Smooth muscle cell (in vitro differentiated cells): Measurements from ENCODE around the gene AGR2. TPM values are rescaled to one million over a fixed set of nuclear protein-coding genes. Genes with fewer than 3 reads are reported as not detected.

Experiments used
- DNase-seq: peaks from one replicate; lab custom pipeline; 2025; ENCODE audit not compliant: unreplicated experiment; lab: John Stamatoyannopoulos, UW
- H2AFZ ChIP-seq: fragments of 200-600 bp; sonication (generic); 2 replicates; pipeline ENCODE4 v1.6.0; 2016; ENCODE audit warnings: antibody characterized with exemption, low read depth, mild to moderate bottlenecking
- H3F3A ChIP-seq: fragments of 200-600 bp; sonication (generic); 2 replicates; pipeline ENCODE4 v1.6.0; 2017; ENCODE audit warnings: antibody characterized with exemption, low read depth
- H3K27ac ChIP-seq: fragments of 200-600 bp; sonication (generic); 2 replicates; pipeline ENCODE4 v1.5.1; 2016; ENCODE audit warnings: low read depth, mild to moderate bottlenecking
- H3K27me3 ChIP-seq: fragments of 200-600 bp; sonication (generic); 2 replicates; pipeline ENCODE4 v1.6.1; 2016; ENCODE audit warnings: low read depth, mild to moderate bottlenecking
- H3K36me3 ChIP-seq: fragments of 200-600 bp; sonication (generic); 2 replicates; pipeline ENCODE4 v1.5.1; 2016; ENCODE audit warnings: low read depth
- H3K4me1 ChIP-seq: fragments of 200-600 bp; sonication (generic); 2 replicates; pipeline ENCODE4 v1.5.1; 2016; ENCODE audit warnings: low read depth
- H3K4me2 ChIP-seq: fragments of 200-600 bp; sonication (generic); 2 replicates; pipeline ENCODE4 v1.6.0; 2016; ENCODE audit warnings: mild to moderate bottlenecking
- H3K4me3 ChIP-seq: fragments of 200-600 bp; sonication (generic); 2 replicates; pipeline ENCODE4 v1.5.1; 2016; ENCODE audit warnings: mild to moderate bottlenecking
- H3K79me2 ChIP-seq: fragments of 200-600 bp; sonication (generic); 2 replicates; pipeline ENCODE4 v1.6.0; 2016; ENCODE audit warnings: low read depth, mild to moderate bottlenecking
- H3K9ac ChIP-seq: fragments of 200-600 bp; sonication (generic); 2 replicates; pipeline ENCODE4 v1.6.0; 2016; ENCODE audit warnings: low read depth
- H3K9me3 ChIP-seq: fragments of 200-600 bp; sonication (generic); replicated peaks from 2 replicates; pipeline ENCODE4 v1.5.1; 2016; ENCODE audit warnings: low read depth
- H4K20me1 ChIP-seq: fragments of 200-600 bp; sonication (generic); 2 replicates; pipeline ENCODE4 v1.6.0; 2016; ENCODE audit warnings: low read depth
- CTCF ChIP-seq: fragments of 200-600 bp; sonication (generic); IDR thresholded peaks from 2 replicates; pipeline ENCODE4 v1.5.1; 2017; ENCODE audit warnings: borderline replicate concordance, mild to moderate bottlenecking, antibody characterized with exemption; ENCODE audit not compliant: insufficient read depth, poor library complexity, severe bottlenecking
- WGBS: methylation state at CpG from one replicate; pipeline ENCODE4 v1.1.7; 2016; ENCODE audit warnings: low lambda C conversion rate; 5-methylcytosine and 5-hydroxymethylcytosine counted together
- polyA plus RNA-seq: library from polyadenylated mRNA; unstranded; fragments of >200 nt; fragmentation: Nextera tagmentation; extraction: Ambion mirVana; gene quantifications from 2 replicates; pipeline ENCODE4 v1.2.1, GENCODE V29; 2016
- total RNA-seq: library from RNA; depleted of rRNA; stranded (reverse); fragments of >200 nt; gene quantifications from 2 replicates; pipeline ENCODE4 v1.2.3, GENCODE V29; 2014

Gene AGR2
- total and polyA plus RNA-seq, 2 experiments from 2014 or later = 1.2 to 10.6 TPM

DNA sequence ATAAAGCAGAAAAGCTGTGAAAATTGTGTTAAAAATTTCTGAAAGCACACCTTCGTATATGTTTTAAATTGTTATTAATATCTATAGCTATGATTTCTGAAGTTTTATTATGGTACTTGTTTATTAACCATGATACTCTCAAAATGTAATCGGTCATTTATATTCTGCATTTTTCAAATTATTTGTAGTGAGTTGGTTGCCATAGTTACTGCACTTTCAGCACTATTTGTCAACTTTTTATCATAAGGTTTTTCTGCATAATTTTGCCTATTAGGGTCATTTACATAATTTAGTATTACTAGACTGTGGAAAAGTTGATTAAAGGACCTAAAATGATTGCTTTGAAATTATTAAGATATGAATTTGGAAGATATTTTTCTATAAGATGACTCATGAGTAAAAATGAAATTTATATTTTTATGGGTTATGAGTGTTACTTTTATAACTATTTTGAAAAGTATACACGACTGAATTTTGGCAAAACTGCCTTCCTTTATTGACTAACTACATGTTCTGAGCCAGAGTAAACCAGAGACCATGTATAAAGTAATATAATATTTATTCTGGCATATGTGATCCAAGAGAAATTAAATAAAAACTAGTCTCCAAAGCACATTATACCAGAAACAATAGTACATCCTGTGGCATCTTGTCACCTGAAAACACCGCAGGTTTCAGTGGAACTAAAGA is 7.9 kb upstream of the AGR2 start:
- H3K4me2 ChIP-seq = no peak overlapping the region
- no peaks in the 10 kb centered on the region for H3K27me3 ChIP-seq
- 95% methylated on average over 4 of the region's 4 CpGs for WGBS
- DNase-seq = no peak
- no peak for TF ChIP-seq CTCF
- no peak overlapping the region for H2AFZ ChIP-seq
- H3K9ac ChIP-seq = no peak overlapping the region
- no peaks in the 10 kb centered on the region for H3F3A ChIP-seq
- no peaks in the 10 kb centered on the region for H3K79me2 ChIP-seq
- H4K20me1 ChIP-seq = no peaks in the 10 kb centered on the region
- no peaks in the 10 kb centered on the region for H3K36me3 ChIP-seq
- no peak overlapping the region for H3K4me3 ChIP-seq
- no peak overlapping the region for H3K27ac ChIP-seq
- no peaks in the 10 kb centered on the region for H3K9me3 ChIP-seq
- no peaks in the 10 kb centered on the region for H3K4me1 ChIP-seq

- Histone ChIP-seq H3K27me3 (no peaks in the 10 kb centered on the region), H3K4me3 (no peak overlapping the region), H4K20me1 (no peaks in the 10 kb centered on the region), H3K4me1 (no peaks in the 10 kb centered on the region), H3K9ac (no peak overlapping the region), H3F3A (no peaks in the 10 kb centered on the region), H3K9me3 (no peaks in the 10 kb centered on the region), H2AFZ (no peak overlapping the region), H3K79me2 (no peaks in the 10 kb centered on the region), H3K36me3 (no peaks in the 10 kb centered on the region), H3K27ac (peak overlapping the region; percentile 29), H3K4me2 (no peak overlapping the region)
- TF ChIP-seq CTCF = no peak
- no peak for DNase-seq
- WGBS = 30% methylated on average over 2 of the region's 2 CpGs
Observed at GRCh38 chr7:16811551-16811950, 6.8 kb upstream of the AGR2 start.

DNA sequence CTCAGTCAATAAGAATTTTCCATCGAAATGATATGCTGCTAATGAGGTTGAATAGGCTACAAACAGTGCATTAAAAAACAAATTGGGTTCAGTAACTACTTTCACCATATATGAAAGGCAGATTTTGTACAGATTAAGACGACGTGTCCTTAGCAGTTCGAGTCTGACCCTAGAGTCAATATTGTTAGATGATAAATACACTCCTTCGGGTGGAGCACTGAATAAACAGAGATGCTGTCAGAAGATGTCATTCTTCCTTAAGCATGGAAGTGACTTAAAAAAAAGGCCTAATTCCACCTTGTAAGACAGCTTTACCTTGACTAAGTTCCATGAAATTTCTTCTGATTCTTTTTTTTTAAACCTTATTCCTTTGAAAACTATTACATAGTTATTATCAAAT is 5.8 kb upstream of the AGR2 start:
- Histone ChIP-seq H3K79me2 (no peaks in the 10 kb centered on the region), H3K27ac (no peak overlapping the region), H3K36me3 (no peaks in the 10 kb centered on the region), H3K27me3 (no peaks in the 10 kb centered on the region), H3K9me3 (no peaks in the 10 kb centered on the region), H3K4me3 (no peak overlapping the region), H3K4me2 (no peak overlapping the region), H3K4me1 (no peaks in the 10 kb centered on the region), H3K9ac (no peak overlapping the region), H2AFZ (no peak overlapping the region), H4K20me1 (no peaks in the 10 kb centered on the region), H3F3A (no peaks in the 10 kb centered on the region)
- no peak for DNase-seq
- TF ChIP-seq CTCF = no peak
- 96% methylated on average over 5 of the region's 5 CpGs for WGBS

GRCh38 chr7:16810112-16810511 is 5.3 kb upstream of the AGR2 start:
- DNase-seq = no peak
- Histone ChIP-seq H3K27ac (no peak overlapping the region), H2AFZ (no peak overlapping the region), H3F3A (no peaks in the 10 kb centered on the region), H4K20me1 (no peaks in the 10 kb centered on the region), H3K4me3 (no peak overlapping the region), H3K4me2 (no peak overlapping the region), H3K27me3 (no peaks in the 10 kb centered on the region), H3K9ac (no peak overlapping the region), H3K79me2 (no peaks in the 10 kb centered on the region), H3K9me3 (no peaks in the 10 kb centered on the region), H3K36me3 (no peaks in the 10 kb centered on the region), H3K4me1 (no peaks in the 10 kb centered on the region)
- no peak for TF ChIP-seq CTCF
- WGBS = 38% methylated on average over 2 of the region's 2 CpGs
